SK-N-MC (cell line): ENCODE data around the gene PCDHGB1.
A peak's percentile ranks its signal among the peaks of the same experiment; 100 is the strongest.
"Not testable (repeated sequence)": the region's sequence is repeated elsewhere in the genome, so short reads cannot be mapped to it uniquely, and the experiment has no call there.

Experiments
- DNase-seq: peaks from one replicate; pipeline ENCODE4 v3.0.0-alpha.2; 2011; ENCODE audit warnings: low read depth, low spot score
- H3K27ac ChIP-seq: fragments of 200-600 bp; sonication (generic); 2 replicates; pipeline ENCODE4 v1.5.1; 2016; ENCODE audit warnings: mixed run types
- H3K36me3 ChIP-seq: fragments of 200-600 bp; sonication (generic); 2 replicates; pipeline ENCODE4 v1.6.1; 2017; ENCODE audit warnings: antibody characterized with exemption, low read length, mixed read lengths; ENCODE audit not compliant: insufficient read depth
- H3K4me3 ChIP-seq: fragments of 200-600 bp; sonication (generic); 2 replicates; pipeline ENCODE4 v1.5.1; 2016
- H3K9ac ChIP-seq: fragments of 200-600 bp; sonication (generic); 2 replicates; pipeline ENCODE4 v1.8.0; 2017; ENCODE audit warnings: mixed run types, mixed read lengths; ENCODE audit not compliant: insufficient read length
- H3K9me3 ChIP-seq: fragments of 200-600 bp; sonication (generic); 2 replicates; pipeline ENCODE4 v1.6.1; 2017; ENCODE audit warnings: low read depth, mild to moderate bottlenecking, antibody characterized with exemption, low read length, moderate library complexity, mixed read lengths
- EZH2 ChIP-seq: fragments of 200-600 bp; sonication (generic); IDR thresholded peaks from one replicate; pipeline ENCODE4 v1.6.1; 2017; ENCODE audit warnings: antibody characterized with exemption
- FOXP2 ChIP-seq: optimal IDR thresholded peaks from 2 replicates; pipeline ENCODE3; 2011; ENCODE audit warnings: mild to moderate bottlenecking, moderate library complexity; ENCODE audit not compliant: insufficient read depth; ENCODE audit errors: extremely low read length, control extremely low read depth
- POLR2AphosphoS5 ChIP-seq: IDR thresholded peaks from 2 replicates; pipeline ENCODE4 v1.6.1; 2012; ENCODE audit warnings: mild to moderate bottlenecking, low read depth, low read length, borderline replicate concordance

The PCDHGB1 gene

DNA sequence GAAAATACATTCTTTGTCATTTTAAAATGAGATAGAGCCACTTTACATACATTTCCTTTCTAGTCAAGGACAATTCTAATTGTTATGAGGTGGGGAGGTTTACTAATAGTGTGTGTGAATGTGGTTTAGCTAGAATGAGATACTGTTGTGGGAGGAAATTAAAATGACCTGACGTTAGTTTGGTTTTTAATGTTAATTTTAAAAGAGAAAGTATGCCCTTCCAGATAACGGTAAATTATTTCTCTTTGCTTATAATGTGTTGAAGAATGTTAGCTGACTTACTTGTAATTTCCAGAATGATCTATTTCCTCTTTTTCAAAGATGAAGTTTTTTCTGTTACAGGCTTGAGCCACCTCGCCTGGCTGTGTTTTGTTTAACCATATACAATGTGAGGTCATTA is 27.6 kb upstream of the PCDHGB1 start:
- no peak for DNase-seq
- Histone ChIP-seq H3K9me3 (peaks cover 23% of the 10 kb centered on the region), H3K4me3 (no peak overlapping the region)

DNA sequence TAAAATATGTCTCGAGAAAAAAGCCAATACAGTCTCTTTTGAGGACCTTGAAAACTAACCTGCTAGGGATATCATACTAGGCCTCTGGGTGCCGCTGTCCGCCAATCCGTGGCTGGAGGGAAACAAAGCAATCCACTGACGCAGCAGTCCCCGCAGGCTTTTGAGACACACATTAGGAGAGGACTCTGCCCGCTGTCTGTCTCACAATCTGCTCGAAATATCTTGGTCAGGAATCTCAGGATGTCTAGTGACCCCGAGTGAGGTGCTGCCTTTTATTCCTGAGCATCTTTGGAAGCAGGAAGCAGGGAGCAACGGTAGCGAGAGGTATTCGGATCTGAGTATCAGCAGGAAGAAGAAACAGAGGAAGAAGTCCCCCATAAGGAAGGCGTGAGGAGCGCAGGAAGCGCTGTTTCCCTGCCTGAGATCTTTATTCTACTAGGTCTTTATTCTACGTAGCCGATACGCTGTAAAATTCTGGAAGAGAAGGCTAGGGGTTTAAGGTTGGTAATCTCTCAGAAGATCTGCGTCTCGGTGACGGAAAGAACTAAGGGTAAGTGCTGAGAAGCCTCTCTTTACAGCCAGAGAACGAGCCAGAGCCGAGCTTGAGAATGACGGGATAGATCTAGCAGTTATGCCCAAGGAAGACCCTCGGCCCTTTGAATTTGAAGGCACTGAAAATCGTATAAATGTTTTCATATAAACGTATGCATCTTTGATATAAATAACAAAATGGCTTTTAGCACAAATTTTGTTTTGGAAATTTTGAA is 23.6 kb upstream of the PCDHGB1 start:
- Histone ChIP-seq H3K4me3 (no peak overlapping the region), H3K36me3 (no peaks in the 10 kb centered on the region), H3K9ac (no peak overlapping the region), H3K9me3 (no peaks in the 10 kb centered on the region; the same call in 1 of the 2 replicates), H3K27ac (no peak overlapping the region)
- no peak for TF ChIP-seq FOXP2
- no peak for TF ChIP-seq EZH2
- no peak for TF ChIP-seq POLR2AphosphoS5
- no peak for DNase-seq

More for the DNA sequence above, 27.6 kb upstream of the PCDHGB1 start:
- Histone ChIP-seq H3K27ac (no peak overlapping the region), H3K36me3 (peaks cover 25% of the 10 kb centered on the region), H3K9ac (no peak overlapping the region)
- no peak for TF ChIP-seq FOXP2
- TF ChIP-seq EZH2, result no peak
- TF ChIP-seq POLR2AphosphoS5, result no peak

DNA sequence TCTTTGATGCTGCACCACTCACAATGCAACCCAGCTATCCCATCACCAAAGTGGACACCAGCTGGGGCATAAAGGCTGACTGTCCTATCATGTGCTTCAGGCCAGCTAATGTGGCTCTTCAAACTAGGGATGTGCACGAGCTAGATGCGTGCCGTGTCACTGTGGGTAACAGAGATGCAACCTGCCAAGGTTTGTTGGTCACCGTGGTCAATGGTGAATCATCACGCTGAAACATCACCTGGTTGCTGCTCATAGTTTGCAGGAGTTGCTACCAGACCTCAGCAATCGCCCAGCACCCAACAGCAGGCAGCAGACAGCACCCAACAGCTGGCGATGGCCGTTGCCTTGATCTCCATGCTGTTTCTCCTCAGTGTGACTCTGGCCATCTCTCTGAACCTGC is 21.7 kb upstream of the PCDHGB1 start:
- no peak overlapping the region for H3K27ac ChIP-seq
- no peak for DNase-seq
- no peaks in the 10 kb centered on the region for H3K9me3 ChIP-seq
- no peak for TF ChIP-seq EZH2
- TF ChIP-seq FOXP2, result no peak
- TF ChIP-seq POLR2AphosphoS5, result no peak
- H3K4me3 ChIP-seq, result no peak overlapping the region
- no peaks in the 10 kb centered on the region for H3K36me3 ChIP-seq
- no peak overlapping the region for H3K9ac ChIP-seq

DNA sequence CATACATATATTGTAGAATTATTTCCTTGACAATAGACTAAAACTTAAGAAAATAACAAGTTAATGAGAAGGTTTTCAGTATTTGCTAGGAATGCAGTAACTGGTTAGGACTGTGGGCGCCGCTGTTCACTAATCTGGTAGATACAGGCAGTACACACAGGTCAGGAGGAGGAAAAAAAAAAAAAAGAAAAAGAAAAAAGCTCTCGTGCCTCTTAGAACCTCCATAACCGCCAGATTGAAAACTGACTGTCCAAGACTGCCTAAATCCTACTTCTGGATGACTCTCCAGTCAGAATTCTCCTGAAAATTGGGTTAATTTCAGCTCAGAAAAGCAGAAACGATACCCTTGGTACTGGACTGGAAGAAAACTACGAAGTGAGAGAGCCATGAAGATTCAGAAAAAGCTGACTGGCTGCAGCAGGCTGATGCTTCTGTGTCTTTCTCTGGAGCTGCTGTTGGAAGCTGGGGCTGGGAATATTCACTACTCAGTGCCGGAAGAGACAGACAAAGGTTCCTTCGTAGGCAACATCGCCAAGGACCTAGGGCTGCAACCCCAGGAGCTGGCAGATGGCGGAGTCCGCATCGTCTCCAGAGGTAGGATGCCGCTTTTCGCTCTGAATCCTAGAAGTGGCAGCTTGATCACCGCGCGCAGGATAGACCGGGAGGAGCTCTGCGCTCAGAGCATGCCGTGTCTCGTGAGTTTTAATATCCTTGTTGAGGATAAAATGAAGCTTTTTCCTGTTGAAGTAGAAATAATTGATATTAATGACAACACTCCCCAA is 19.4 kb upstream of the PCDHGB1 start, which contains the start of gene PCDHGA1:
Gene PCDHGA1 (plus strand): TSS at position 216 of the 782 bp plus-strand sequence.
- Histone ChIP-seq H3K36me3 (no peaks in the 10 kb centered on the region), H3K4me3 (peak within 1 kb of the TSS; percentile 41; the same call in 1 of the 2 replicates), H3K9me3 (no peaks in the 10 kb centered on the region), H3K9ac (no peak within 1 kb of the TSS), H3K27ac (no peak within 1 kb of the TSS)
- no peak for DNase-seq
- TF ChIP-seq EZH2 (no peak), FOXP2 (no peak), POLR2AphosphoS5 (no peak)

- H3K9ac ChIP-seq, H3K36me3 ChIP-seq, H3K9me3 ChIP-seq, H3K4me3 ChIP-seq, H3K27ac ChIP-seq, DNase-seq: not testable (repeated sequence)
These were observed 17.3 kb upstream of the PCDHGB1 start for GRCh38 chr5:141332571-141332970.

- no peak within 1 kb of the TSS for H3K4me3 ChIP-seq
- TF ChIP-seq FOXP2 (no peak), POLR2AphosphoS5 (no peak), EZH2 (no peak)
- H3K36me3 ChIP-seq, result no peaks in the 10 kb centered on the region
- no peak within 1 kb of the TSS for H3K27ac ChIP-seq
- no peak within 1 kb of the TSS for H3K9ac ChIP-seq
- H3K9me3 ChIP-seq, result no peaks in the 10 kb centered on the region; the same call in 1 of the 2 replicates
- DNase-seq, result no peak
These were observed 11.2 kb upstream of the PCDHGB1 start, which contains the start of gene PCDHGA2 for GRCh38 chr5:141338538-141339306. Gene PCDHGA2 (plus strand): TSS chr5:141338760.

GRCh38 chr5:141340781-141341354 is 9.0 kb upstream of the PCDHGB1 start:
- H3K9ac ChIP-seq, H3K9me3 ChIP-seq, DNase-seq, H3K4me3 ChIP-seq, H3K27ac ChIP-seq, H3K36me3 ChIP-seq: not testable (repeated sequence)

DNA sequence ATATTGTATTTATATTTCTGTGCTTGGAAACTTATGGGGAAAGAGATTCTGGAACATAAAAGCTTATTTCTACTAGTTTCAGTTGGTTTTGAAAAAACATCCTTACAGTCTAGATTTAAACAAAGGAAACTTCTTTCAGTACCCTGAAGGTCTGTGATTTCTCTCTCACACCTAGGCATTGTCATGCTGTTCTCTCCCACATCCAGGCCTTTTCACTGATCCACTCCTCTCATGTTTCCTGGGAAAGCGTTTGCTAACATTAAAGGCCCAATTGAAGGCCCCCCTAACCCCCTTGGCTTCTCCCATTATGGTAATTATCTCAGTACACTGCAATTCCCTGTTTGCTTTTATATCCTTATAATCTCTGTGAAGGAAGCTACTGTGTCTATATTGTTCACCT is 7.1 kb upstream of the PCDHGB1 start:
- Histone ChIP-seq H3K27ac (no peak overlapping the region), H3K36me3 (no peaks in the 10 kb centered on the region), H3K9me3 (no peaks in the 10 kb centered on the region), H3K9ac (no peak overlapping the region), H3K4me3 (no peak overlapping the region)
- no peak for DNase-seq
- TF ChIP-seq FOXP2 (no peak), POLR2AphosphoS5 (no peak), EZH2 (no peak)
